ENCODE data around the gene ARHGAP26.

Gene ARHGAP26

GRCh38 chr5:143105216-143105905 lies 335.2 kb downstream of the ARHGAP26 start:
- ChIA-PET CTCF (interaction anchor here (0.5 to 1.8 kb wide), 6 partner anchors 31 to 981 kb away, joined by 3 to 14 read pairs (median 4); partner anchors contain the start of gene NR3C1), POLR2A (ENCODE audit: low non-redundant PET) (no interaction called here)
- no peak overlapping the region for H3K27ac ChIP-seq
- no peak for DNase-seq (ENCODE audit: low spot score)
- TF ChIP-seq CTCF (conservative IDR thresholded peaks at IDR 0.05; ENCODE audit: low read depth): no peak

GRCh38 chr5:143106174-143106573 lies 336.0 kb downstream of the ARHGAP26 start:
- DNase-seq (ENCODE audit: low spot score): peak; percentile 64
- H3K27ac ChIP-seq: 0 out of 2 replicates have a peak overlapping the region, but pooled peaks have one; percentile 2
- ChIA-PET POLR2A (ENCODE audit: low non-redundant PET) (interaction anchor here (0.6 to 0.7 kb wide), 2 partner anchors 148 to 1063 kb away, joined by 3 to 7 read pairs; no protein-coding TSS in a partner anchor), CTCF (interaction anchor here (0.6 to 1.8 kb wide), 8 partner anchors 41 to 1032 kb away, joined by 3 to 14 read pairs (median 3); partner anchors contain the start of gene NR3C1)
- peak; percentile 48 for TF ChIP-seq CTCF (conservative IDR thresholded peaks at IDR 0.05; ENCODE audit: low read depth)

- ChIA-PET POLR2A (ENCODE audit: low non-redundant PET) (no interaction called here), CTCF (interaction anchor here (0.6 kb wide), 1 partner anchor 558 kb away, joined by 3 read pairs; no protein-coding TSS in a partner anchor)
- H3K27ac ChIP-seq: no peak overlapping the region
- TF ChIP-seq CTCF (conservative IDR thresholded peaks at IDR 0.05; ENCODE audit: low read depth): no peak
- DNase-seq (ENCODE audit: low spot score): no peak
Observed at GRCh38 chr5:143108498-143109128, 338.4 kb downstream of the ARHGAP26 start.

- no peak overlapping the region for H3K27ac ChIP-seq
- no peak for DNase-seq (ENCODE audit: low spot score)
- ChIA-PET CTCF (interaction anchor here (0.6 to 1.1 kb wide), 4 partner anchors 9 to 858 kb away, joined by 3 to 5 read pairs (median 3); no protein-coding TSS in a partner anchor), POLR2A (ENCODE audit: low non-redundant PET) (no interaction called here)
- TF ChIP-seq CTCF (conservative IDR thresholded peaks at IDR 0.05; ENCODE audit: low read depth): no peak
Observed at GRCh38 chr5:143110591-143110990, 340.4 kb downstream of the ARHGAP26 start.

- POLR2A ChIA-PET (ENCODE audit: low non-redundant PET): no interaction called here
- H3K27ac ChIP-seq: no peak overlapping the region
- CTCF ChIA-PET: interaction anchor here (0.6 to 1.0 kb wide), 3 partner anchors 48 to 1158 kb away, joined by 3 read pairs; no protein-coding TSS in a partner anchor
- DNase-seq (ENCODE audit: low spot score): no peak
- no peak for TF ChIP-seq CTCF (conservative IDR thresholded peaks at IDR 0.05; ENCODE audit: low read depth)
Observed at GRCh38 chr5:143111799-143112198, 341.6 kb downstream of the ARHGAP26 start.

- TF ChIP-seq CTCF (conservative IDR thresholded peaks at IDR 0.05; ENCODE audit: low read depth): no peak
- no peak for DNase-seq (ENCODE audit: low spot score)
- ChIA-PET POLR2A (ENCODE audit: low non-redundant PET) (no interaction called here), CTCF (interaction anchor here (0.6 kb wide), 2 partner anchors 29 to 291 kb away, joined by 3 to 4 read pairs; no protein-coding TSS in a partner anchor)
- H3K27ac ChIP-seq: no peak overlapping the region
Observed at GRCh38 chr5:143113461-143113860, 343.3 kb downstream of the ARHGAP26 start.
